HepG2 (cell line): ENCODE measurements around the gene PYURF. TPM values are rescaled to one million over a fixed set of nuclear protein-coding genes. Genes with fewer than 3 reads are reported as not detected.

Experiments
- CREB1 ChIP-seq, 2 experiments: fragments of 450-650 bp in 1 of 2; IDR thresholded peaks; 2 replicates each; pipeline ENCODE4 v1.6.1; 2016 to 2017; ENCODE audit warnings: control low read depth in 1 of 2, mild to moderate bottlenecking in 1 of 2, missing compliant biosample characterization in 1 of 2, missing genetic modification characterization in 1 of 2
- KLF15 ChIP-seq: sonication (generic); formaldehyde crosslinking; IDR thresholded peaks from 2 replicates; pipeline ENCODE4 v1.8.1; 2023; ENCODE audit warnings: borderline replicate concordance, mild to moderate bottlenecking, inconsistent platforms, missing genetic modification reagents, mixed read lengths
- RFXAP ChIP-seq: sonication (generic); formaldehyde crosslinking; IDR thresholded peaks from 2 replicates; pipeline ENCODE4 v1.4.0; 2020; ENCODE audit warnings: missing genetic modification reagents, borderline replicate concordance
- ZIK1 ChIP-seq: sonication (generic); formaldehyde crosslinking; IDR thresholded peaks from 2 replicates; pipeline ENCODE4 v1.5.0; 2020; ENCODE audit warnings: mild to moderate bottlenecking, low read depth, missing genetic modification reagents, borderline replicate concordance
- ZNF101 ChIP-seq: sonication (generic); formaldehyde crosslinking; IDR thresholded peaks from 2 replicates; pipeline ENCODE4 v1.4.0; 2020; ENCODE audit warnings: mild to moderate bottlenecking, low read depth, missing genetic modification reagents, borderline replicate concordance
- ZNF556 ChIP-seq: sonication (generic); formaldehyde crosslinking; IDR thresholded peaks from 2 replicates; pipeline ENCODE4 v1.4.0; 2020; ENCODE audit warnings: mild to moderate bottlenecking, missing genetic modification reagents, borderline replicate concordance
- polyA plus RNA-seq, 8 experiments: library from polyadenylated mRNA; depleted of rRNA in 3 of 8; stranded (reverse) in 7 of 8; unstranded in 1 of 8; fragments of >200 nt; fragmentation: Illumina TruSeq in 4 of 8; extraction: Trizol in 4 of 8; gene quantifications; 2 replicates each; pipeline versions ENCODE4 v1.2.1 to v1.2.3, GENCODE V29; 2011 to 2016; ENCODE audit warnings: low read depth in 4 of 8, missing spikeins in 1 of 8, mixed read lengths in 1 of 8; ENCODE audit not compliant: insufficient read depth in 1 of 8
- total RNA-seq, 5 experiments: library from RNA; depleted of rRNA; stranded (reverse); fragments of >200 nt; fragmentation: Illumina TruSeq; extraction: Trizol; gene quantifications; 2 replicates each; pipeline ENCODE4 v1.2.3, GENCODE V29; 2016; ENCODE audit warnings: low read depth in 1 of 5
- TF ChIP-seq, protein P1 (sequence below): sonication (generic); formaldehyde crosslinking; IDR thresholded peaks from 2 replicates; pipeline ENCODE4 v1.4.0; 2020; ENCODE audit warnings: missing genetic modification reagents, borderline replicate concordance
- TF ChIP-seq, protein P2 (sequence below): sonication (generic); formaldehyde crosslinking; IDR thresholded peaks from 2 replicates; pipeline ENCODE4 v1.8.1; 2023; ENCODE audit warnings: mild to moderate bottlenecking, missing genetic modification reagents
- TF ChIP-seq, protein P3 (sequence below): sonication (generic); formaldehyde crosslinking; IDR thresholded peaks from 2 replicates; pipeline ENCODE4 v1.5.0; 2020; ENCODE audit warnings: missing genetic modification reagents
- TF ChIP-seq, protein P4 (sequence below): sonication (generic); formaldehyde crosslinking; IDR thresholded peaks from 2 replicates; pipeline ENCODE4 v1.5.0; 2020; ENCODE audit warnings: missing genetic modification reagents
- TF ChIP-seq, protein P5 (sequence below): fragments of 450-650 bp; IDR thresholded peaks from 2 replicates; pipeline ENCODE4 v1.6.1; 2017
- TF ChIP-seq, protein P6 (sequence below): sonication (generic); formaldehyde crosslinking; IDR thresholded peaks from 2 replicates; pipeline ENCODE4 v1.4.0; 2020; ENCODE audit warnings: mild to moderate bottlenecking, low read depth, missing genetic modification reagents
- TF ChIP-seq, protein P7 (sequence below): IDR thresholded peaks from 2 replicates; pipeline ENCODE4 v1.6.1; 2016; ENCODE audit warnings: mild to moderate bottlenecking

Gene PYURF
- total and polyA plus RNA-seq, 2 of the 13 experiments (the other 11 are each of a cell fraction or from before 2014, with no cell fraction given): 59.9 to 95.2 TPM

DNA sequence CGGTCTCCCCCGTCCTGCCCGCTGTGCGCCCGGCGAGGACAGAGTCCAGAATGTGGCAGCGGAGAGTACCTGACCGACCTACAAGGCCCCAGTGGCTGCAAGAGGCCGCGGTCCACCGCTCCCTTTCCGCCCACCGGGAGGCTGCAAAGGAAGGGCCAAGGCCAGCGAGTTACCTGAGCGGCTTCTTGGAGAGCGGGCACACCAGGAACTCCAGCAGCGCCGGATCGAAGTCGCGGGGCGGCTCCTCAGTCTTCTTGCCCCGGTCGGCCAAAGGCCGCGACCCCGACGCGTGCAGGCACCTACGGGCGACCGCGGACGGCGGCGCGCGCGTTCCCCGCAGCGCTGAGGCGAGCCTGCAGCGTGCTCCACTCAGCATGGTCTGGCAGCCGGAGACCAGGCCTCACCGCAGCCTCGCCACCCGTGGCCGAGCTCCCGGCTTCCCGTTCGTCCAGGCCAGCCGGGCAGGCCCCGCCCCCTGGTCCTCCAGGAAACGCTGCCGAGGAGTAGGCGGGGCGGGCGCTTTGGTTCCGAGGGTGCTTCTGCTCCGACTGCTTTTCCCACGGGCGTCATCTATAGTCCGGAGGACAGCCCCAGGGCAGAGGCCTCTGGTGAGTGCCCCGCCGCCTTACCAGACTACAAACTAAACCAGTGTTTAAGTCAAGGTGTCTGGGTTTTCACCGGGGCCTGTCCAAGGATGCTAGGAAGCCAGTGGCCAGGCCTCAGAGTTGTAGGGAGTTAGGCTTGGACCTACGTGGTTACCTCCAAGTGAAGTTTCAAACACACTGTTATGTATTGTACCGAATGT lies at the start of gene PYURF (continued):
- TF ChIP-seq, protein P1, sequence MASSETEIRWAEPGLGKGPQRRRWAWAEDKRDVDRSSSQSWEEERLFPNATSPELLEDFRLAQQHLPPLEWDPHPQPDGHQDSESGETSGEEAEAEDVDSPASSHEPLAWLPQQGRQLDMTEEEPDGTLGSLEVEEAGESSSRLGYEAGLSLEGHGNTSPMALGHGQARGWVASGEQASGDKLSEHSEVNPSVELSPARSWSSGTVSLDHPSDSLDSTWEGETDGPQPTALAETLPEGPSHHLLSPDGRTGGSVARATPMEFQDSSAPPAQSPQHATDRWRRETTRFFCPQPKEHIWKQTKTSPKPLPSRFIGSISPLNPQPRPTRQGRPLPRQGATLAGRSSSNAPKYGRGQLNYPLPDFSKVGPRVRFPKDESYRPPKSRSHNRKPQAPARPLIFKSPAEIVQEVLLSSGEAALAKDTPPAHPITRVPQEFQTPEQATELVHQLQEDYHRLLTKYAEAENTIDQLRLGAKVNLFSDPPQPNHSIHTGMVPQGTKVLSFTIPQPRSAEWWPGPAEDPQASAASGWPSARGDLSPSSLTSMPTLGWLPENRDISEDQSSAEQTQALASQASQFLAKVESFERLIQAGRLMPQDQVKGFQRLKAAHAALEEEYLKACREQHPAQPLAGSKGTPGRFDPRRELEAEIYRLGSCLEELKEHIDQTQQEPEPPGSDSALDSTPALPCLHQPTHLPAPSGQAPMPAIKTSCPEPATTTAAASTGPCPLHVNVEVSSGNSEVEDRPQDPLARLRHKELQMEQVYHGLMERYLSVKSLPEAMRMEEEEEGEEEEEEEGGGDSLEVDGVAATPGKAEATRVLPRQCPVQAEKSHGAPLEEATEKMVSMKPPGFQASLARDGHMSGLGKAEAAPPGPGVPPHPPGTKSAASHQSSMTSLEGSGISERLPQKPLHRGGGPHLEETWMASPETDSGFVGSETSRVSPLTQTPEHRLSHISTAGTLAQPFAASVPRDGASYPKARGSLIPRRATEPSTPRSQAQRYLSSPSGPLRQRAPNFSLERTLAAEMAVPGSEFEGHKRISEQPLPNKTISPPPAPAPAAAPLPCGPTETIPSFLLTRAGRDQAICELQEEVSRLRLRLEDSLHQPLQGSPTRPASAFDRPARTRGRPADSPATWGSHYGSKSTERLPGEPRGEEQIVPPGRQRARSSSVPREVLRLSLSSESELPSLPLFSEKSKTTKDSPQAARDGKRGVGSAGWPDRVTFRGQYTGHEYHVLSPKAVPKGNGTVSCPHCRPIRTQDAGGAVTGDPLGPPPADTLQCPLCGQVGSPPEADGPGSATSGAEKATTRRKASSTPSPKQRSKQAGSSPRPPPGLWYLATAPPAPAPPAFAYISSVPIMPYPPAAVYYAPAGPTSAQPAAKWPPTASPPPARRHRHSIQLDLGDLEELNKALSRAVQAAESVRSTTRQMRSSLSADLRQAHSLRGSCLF (CRISPR knock-in tag): no peak
- peak; percentile 75 for TF ChIP-seq KLF15 (CRISPR knock-in tag)
- TF ChIP-seq, protein P2, sequence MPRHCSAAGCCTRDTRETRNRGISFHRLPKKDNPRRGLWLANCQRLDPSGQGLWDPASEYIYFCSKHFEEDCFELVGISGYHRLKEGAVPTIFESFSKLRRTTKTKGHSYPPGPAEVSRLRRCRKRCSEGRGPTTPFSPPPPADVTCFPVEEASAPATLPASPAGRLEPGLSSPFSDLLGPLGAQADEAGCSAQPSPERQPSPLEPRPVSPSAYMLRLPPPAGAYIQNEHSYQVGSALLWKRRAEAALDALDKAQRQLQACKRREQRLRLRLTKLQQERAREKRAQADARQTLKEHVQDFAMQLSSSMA (CRISPR knock-in tag): peak; percentile 95; the same call in 1 of the 2 replicates
- TF ChIP-seq RFXAP: peak; percentile 91; the same call in 1 of the 2 replicates
- TF ChIP-seq ZNF556: peak; percentile 92
- TF ChIP-seq, protein P3, sequence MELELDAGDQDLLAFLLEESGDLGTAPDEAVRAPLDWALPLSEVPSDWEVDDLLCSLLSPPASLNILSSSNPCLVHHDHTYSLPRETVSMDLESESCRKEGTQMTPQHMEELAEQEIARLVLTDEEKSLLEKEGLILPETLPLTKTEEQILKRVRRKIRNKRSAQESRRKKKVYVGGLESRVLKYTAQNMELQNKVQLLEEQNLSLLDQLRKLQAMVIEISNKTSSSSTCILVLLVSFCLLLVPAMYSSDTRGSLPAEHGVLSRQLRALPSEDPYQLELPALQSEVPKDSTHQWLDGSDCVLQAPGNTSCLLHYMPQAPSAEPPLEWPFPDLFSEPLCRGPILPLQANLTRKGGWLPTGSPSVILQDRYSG (CRISPR knock-in tag): peak; percentile 83; the same call in 1 of the 2 replicates
- peak; percentile 38; the same call in 1 of the 2 replicates for TF ChIP-seq ZNF101
- TF ChIP-seq CREB1 (IDR thresholded peaks at IDR 0.05): no peak
- no peak; the same call in 1 of the 2 replicates for TF ChIP-seq CREB1 (CRISPR knock-in tag; IDR thresholded peaks at IDR 0.05)
- TF ChIP-seq, protein P4, sequence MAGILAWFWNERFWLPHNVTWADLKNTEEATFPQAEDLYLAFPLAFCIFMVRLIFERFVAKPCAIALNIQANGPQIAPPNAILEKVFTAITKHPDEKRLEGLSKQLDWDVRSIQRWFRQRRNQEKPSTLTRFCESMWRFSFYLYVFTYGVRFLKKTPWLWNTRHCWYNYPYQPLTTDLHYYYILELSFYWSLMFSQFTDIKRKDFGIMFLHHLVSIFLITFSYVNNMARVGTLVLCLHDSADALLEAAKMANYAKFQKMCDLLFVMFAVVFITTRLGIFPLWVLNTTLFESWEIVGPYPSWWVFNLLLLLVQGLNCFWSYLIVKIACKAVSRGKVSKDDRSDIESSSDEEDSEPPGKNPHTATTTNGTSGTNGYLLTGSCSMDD (CRISPR knock-in tag): peak; percentile 10; the same call in 1 of the 2 replicates
- peak; percentile 97; the same call in 1 of the 2 replicates for TF ChIP-seq ZIK1 (CRISPR knock-in tag)
- TF ChIP-seq, protein P5, sequence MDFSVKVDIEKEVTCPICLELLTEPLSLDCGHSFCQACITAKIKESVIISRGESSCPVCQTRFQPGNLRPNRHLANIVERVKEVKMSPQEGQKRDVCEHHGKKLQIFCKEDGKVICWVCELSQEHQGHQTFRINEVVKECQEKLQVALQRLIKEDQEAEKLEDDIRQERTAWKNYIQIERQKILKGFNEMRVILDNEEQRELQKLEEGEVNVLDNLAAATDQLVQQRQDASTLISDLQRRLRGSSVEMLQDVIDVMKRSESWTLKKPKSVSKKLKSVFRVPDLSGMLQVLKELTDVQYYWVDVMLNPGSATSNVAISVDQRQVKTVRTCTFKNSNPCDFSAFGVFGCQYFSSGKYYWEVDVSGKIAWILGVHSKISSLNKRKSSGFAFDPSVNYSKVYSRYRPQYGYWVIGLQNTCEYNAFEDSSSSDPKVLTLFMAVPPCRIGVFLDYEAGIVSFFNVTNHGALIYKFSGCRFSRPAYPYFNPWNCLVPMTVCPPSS: no peak
- TF ChIP-seq, protein P6, sequence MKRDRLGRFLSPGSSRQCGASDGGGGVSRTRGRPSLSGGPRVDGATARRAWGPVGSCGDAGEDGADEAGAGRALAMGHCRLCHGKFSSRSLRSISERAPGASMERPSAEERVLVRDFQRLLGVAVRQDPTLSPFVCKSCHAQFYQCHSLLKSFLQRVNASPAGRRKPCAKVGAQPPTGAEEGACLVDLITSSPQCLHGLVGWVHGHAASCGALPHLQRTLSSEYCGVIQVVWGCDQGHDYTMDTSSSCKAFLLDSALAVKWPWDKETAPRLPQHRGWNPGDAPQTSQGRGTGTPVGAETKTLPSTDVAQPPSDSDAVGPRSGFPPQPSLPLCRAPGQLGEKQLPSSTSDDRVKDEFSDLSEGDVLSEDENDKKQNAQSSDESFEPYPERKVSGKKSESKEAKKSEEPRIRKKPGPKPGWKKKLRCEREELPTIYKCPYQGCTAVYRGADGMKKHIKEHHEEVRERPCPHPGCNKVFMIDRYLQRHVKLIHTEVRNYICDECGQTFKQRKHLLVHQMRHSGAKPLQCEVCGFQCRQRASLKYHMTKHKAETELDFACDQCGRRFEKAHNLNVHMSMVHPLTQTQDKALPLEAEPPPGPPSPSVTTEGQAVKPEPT (CRISPR knock-in tag): peak; percentile 41; the same call in 1 of the 2 replicates
- TF ChIP-seq, protein P7, sequence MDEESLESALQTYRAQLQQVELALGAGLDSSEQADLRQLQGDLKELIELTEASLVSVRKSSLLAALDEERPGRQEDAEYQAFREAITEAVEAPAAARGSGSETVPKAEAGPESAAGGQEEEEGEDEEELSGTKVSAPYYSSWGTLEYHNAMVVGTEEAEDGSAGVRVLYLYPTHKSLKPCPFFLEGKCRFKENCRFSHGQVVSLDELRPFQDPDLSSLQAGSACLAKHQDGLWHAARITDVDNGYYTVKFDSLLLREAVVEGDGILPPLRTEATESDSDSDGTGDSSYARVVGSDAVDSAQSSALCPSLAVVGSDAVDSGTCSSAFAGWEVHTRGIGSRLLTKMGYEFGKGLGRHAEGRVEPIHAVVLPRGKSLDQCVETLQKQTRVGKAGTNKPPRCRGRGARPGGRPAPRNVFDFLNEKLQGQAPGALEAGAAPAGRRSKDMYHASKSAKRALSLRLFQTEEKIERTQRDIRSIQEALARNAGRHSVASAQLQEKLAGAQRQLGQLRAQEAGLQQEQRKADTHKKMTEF (CRISPR knock-in tag): peak; percentile 97
